ENCODE results near the gene SPTBN4.
"Not testable (repeated sequence)": the region's sequence is repeated elsewhere in the genome, so short reads cannot be mapped to it uniquely, and the experiment has no call there.

Gene SPTBN4

GRCh38 chr19:40502081-40502480 lies 35.3 kb downstream of the SPTBN4 start:
- no peak for DNase-seq (ENCODE audit: insufficient read length, low spot score)
- no peak for FAIRE-seq

- FAIRE-seq (no peak), DNase-seq (ENCODE audit: insufficient read length, low spot score) (no peak)
Measured at GRCh38 chr19:40502647-40503319, 36.0 kb downstream of the SPTBN4 start.

DNA sequence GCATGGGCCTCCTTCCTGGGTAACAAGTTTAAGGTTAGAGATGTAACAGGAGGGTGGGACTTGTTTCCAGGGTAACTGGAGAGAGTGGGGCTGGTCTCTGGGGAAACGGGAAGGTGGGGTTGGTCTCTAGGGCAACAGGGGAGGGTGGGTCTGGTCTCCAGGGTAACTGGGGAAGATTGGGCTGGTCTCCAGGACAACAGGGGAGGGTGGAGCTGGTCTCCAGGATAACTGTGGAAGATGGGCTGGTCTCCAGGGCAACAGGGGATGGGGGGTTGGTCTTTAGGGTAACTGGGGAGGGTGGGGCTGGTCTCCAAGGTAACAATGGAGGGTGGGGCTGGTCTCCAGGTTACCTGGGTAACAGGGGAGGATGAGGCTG lies 36.5 kb downstream of the SPTBN4 start:
- no peak for FAIRE-seq
- no peak for DNase-seq (ENCODE audit: insufficient read length, low spot score)

GRCh38 chr19:40506099-40506498 lies 39.3 kb downstream of the SPTBN4 start:
- no peak for DNase-seq (ENCODE audit: insufficient read length, low spot score)
- no peak for FAIRE-seq

GRCh38 chr19:40507892-40508291 lies 41.1 kb downstream of the SPTBN4 start:
- DNase-seq (ENCODE audit: insufficient read length, low spot score) (no peak), FAIRE-seq (no peak)

DNA sequence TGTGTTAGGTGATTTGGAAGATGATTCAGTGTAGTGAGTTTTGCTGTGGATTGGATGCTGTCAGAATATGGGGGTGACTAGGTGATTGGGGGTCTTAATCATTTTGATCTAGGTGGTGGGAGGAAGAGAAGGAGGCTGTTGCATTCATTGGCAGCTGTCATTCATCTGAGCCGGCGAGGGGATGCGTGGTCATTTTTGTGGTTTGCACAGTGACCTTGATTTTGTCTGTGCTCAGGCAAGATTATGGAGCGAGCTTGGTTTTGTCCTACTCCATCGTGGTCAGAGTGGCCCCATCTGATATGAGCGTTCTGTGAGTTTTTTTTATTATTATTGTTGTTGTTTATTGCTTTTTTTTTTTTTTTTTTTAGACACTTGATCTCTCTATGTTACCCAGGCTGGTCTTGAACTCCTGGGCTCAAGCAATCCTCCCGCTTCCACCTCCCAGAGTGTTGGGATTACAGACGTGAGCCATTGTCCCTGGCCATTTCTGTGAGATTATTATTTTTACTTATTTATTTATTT lies 42.0 kb downstream of the SPTBN4 start:
- DNase-seq (ENCODE audit: insufficient read length, low spot score) (no peak), FAIRE-seq (no peak)

GRCh38 chr19:40510526-40511115 lies 43.8 kb downstream of the SPTBN4 start:
- FAIRE-seq = no peak
- DNase-seq (ENCODE audit: insufficient read length, low spot score) = no peak

DNA sequence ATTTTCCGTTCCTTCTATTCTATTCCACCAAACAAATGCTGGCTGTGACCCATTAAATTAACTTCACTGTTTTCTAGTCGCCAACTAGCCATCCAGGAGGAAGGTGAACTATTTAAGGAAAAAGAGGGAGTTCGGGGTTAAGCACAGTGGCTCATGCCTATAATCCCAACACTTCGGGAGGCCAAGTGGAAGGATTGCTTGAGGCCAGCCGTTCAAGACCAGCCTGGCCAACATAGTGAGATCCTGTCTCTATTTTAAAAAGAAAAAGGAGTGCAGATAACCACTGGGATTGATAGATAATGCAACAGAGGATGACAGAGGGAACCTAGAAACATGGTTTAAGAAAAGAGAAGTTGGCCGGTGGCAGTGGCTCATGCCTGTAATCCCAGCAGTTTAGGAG lies 44.7 kb downstream of the SPTBN4 start:
- DNase-seq (ENCODE audit: insufficient read length, low spot score) (no peak), FAIRE-seq (no peak)

- FAIRE-seq (no peak), DNase-seq (ENCODE audit: insufficient read length, low spot score) (no peak)
Measured at GRCh38 chr19:40512110-40512472, 45.3 kb downstream of the SPTBN4 start.

GRCh38 chr19:40512473-40513344 lies 45.9 kb downstream of the SPTBN4 start:
- no peak for FAIRE-seq
- no peak for DNase-seq (ENCODE audit: insufficient read length, low spot score)

DNA sequence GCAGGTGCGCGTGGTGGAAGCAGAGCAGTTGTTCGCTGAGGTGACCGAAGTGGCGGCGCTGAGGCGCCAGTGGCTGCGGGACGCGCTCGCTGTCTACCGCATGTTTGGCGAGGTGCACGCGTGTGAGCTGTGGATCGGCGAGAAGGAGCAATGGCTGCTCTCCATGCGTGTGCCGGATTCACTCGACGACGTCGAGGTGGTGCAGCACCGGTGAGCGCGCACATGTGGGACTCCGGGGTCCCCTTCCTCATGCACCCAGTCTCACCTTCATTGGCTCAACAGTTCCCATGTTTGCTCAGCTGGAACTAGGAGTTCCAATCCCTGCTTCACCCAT lies 46.5 kb downstream of the SPTBN4 start:
- DNase-seq (ENCODE audit: insufficient read length, low spot score) (no peak), FAIRE-seq (peak; percentile 26)

GRCh38 chr19:40513741-40514315 lies 47.0 kb downstream of the SPTBN4 start:
- FAIRE-seq (no peak), DNase-seq (ENCODE audit: insufficient read length, low spot score) (no peak)

GRCh38 chr19:40517248-40517647 lies 50.4 kb downstream of the SPTBN4 start:
- no peak for DNase-seq (ENCODE audit: insufficient read length, low spot score)
- FAIRE-seq = no peak

GRCh38 chr19:40519352-40520322 lies 52.8 kb downstream of the SPTBN4 start:
- DNase-seq (ENCODE audit: insufficient read length, low spot score) (no peak), FAIRE-seq (no peak)

DNA sequence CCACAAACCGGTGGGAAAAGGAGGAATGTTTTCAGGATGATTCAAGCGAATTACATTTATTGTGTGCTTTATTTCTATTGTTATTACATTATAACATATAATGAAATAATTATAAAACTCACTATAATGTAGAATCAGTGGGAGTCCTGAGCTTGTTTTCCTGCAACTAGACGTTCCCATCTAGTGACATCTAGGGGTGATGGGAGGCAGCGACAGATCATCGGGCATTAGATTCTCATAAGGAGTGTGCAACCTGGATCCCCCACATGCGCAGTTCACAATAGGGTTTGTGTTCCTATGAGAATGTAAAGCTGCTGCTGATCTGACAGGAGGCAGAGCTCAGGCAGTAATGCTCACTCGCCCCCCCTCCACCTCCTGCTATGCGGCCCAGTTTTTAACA lies 54.5 kb downstream of the SPTBN4 start:
- DNase-seq (ENCODE audit: insufficient read length, low spot score) (no peak), FAIRE-seq (no peak)

- not testable (repeated sequence) for DNase-seq (ENCODE audit: insufficient read length, low spot score); FAIRE-seq
Measured at GRCh38 chr19:40521900-40522299, 55.1 kb downstream of the SPTBN4 start.

- DNase-seq (ENCODE audit: insufficient read length, low spot score) (peak; percentile 77), FAIRE-seq (peak; percentile 57)
Measured at GRCh38 chr19:40523322-40524047, 56.7 kb downstream of the SPTBN4 start.

- no peak for DNase-seq (ENCODE audit: insufficient read length, low spot score)
- FAIRE-seq = no peak
Measured at GRCh38 chr19:40524133-40524549, 57.3 kb downstream of the SPTBN4 start.

DNA sequence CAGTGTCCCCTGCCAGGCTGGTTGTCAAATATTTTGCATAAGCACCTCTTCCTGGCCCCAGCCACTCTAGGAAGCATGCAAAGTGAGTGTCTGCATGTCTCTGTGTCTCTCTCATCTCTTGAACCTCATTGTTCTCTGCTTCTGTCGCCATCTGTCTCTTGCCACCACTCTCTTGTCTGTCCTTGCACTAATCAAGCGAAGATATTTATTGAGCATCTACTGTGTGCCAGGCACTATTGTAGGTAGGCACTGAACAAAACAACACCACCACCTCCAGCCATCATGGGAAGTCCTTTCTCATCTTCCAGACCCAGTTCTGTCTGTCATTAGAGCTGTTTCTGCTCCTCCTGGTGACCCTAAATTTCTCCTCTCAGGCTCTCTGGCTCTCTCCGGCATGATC lies 57.9 kb downstream of the SPTBN4 start:
- FAIRE-seq = no peak
- DNase-seq (ENCODE audit: insufficient read length, low spot score) = no peak

All from HTR-8/SVneo (cell line).